ENCODE results near the gene ZNF385A.

ZNF385A gene

DNA sequence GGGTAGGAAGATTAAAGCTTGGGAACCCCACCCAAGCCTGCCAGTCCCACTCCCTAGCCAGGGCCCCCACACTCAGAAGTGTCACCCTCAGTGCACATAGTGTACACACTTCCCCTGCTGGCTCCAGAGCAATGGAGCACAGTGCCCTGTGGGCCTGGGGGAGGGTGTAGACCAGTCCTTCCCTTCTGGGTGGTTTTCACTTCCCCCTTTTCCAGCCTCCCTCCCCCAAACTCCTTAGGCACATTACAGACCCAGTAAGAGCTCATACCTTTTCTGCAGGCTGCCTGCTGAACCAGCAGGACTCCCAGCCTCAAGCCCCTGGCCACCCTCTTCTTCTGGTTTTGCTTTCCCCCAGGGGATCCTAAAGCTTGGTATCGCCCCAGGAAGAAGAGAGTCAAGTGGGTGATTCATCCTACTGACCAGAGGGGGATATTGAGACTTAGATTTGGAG, at the start of gene ZNF385A:
TSS of gene ZNF385A (minus strand) at position 143 of the 451 bp plus-strand sequence. CDS start 219 bp downstream, outside the sequence.
- H3K9me3 Mint-ChIP-seq = no peaks in the 10 kb centered on the region
- H3K4me1 Mint-ChIP-seq (ENCODE audit: low read depth) = peaks cover 32% of the 10 kb centered on the region
- no peaks in the 10 kb centered on the region for H3K27me3 Mint-ChIP-seq
- no peak within 1 kb of the TSS for H3K27ac Mint-ChIP-seq
- H3K4me3 Mint-ChIP-seq = no peak within 1 kb of the TSS
- H3K36me3 Mint-ChIP-seq (ENCODE audit: low read depth) = no peaks in the 10 kb centered on the region

DNA sequence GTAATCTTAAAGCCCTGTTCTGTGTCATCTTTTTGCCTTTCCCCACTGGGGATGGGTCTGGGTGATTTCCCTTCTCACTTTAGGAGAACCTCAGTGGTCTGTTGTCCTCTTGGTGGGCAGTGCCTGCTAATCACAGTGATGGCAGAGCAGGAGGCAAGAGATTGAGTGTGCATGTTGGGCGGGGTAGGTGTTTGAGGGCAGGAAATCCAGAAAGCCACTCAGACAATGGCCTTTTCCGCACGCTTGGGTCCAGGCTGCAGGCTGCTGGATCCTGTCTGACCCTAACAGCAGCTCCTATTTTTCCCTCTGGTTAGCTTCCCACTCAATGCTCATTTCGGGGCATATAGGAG, 48.3 kb upstream of the ZNF385A start:
- Mint-ChIP-seq H3K36me3 (ENCODE audit: low read depth) (no peaks in the 10 kb centered on the region), H3K27ac (no peak overlapping the region), H3K4me1 (ENCODE audit: low read depth) (peaks cover 34% of the 10 kb centered on the region), H3K9me3 (no peaks in the 10 kb centered on the region), H3K27me3 (no peaks in the 10 kb centered on the region), H3K4me3 (no peak overlapping the region)

DNA sequence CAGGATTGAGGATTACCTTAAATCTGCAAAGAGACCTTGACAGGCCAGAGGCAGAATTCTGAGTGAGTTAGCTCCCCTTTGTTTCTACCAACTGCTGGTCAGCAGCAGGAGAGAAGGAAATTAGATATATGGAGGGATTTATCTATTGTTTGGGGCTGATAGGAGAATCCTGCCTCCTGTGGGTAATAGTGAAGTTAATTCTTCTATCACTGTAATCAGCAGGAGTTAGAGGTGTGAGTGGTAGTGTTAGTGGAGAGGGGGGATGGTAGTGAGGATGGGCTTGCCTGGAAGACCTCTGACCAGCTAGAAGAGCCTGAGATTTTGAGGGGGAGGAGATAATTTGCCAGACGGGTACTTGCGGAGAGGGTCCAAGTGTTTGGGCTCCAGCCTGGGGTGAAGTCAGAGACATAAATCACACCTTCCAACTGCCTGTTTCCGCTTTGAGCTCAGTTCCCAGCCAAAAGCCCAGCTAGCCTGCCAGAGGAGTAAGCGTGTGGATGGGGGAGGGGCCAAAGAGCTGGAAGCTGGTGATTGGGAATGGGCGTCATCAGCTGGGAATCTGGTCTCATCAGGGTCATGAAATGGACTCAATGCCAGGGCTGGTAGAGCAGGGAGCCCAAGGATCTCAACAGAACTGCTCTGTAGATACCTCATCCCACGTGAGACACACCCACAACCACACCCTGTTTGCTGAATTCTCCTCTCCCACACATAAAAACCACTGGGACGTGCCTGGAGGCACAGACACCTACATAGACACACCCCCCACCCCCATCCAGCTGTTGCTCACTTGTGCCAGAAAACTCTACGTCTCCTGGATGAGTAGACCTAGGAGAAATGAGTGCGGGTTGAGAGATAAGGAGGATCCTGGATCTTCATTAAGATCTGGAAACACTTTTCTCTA, 47.6 kb upstream of the ZNF385A start:
- Mint-ChIP-seq H3K4me3 (no peak overlapping the region), H3K4me1 (ENCODE audit: low read depth) (peaks cover 34% of the 10 kb centered on the region), H3K9me3 (no peaks in the 10 kb centered on the region), H3K27me3 (no peaks in the 10 kb centered on the region), H3K36me3 (ENCODE audit: low read depth) (no peaks in the 10 kb centered on the region), H3K27ac (peak overlapping the region; percentile 7)

- Mint-ChIP-seq H3K4me3 (no peak overlapping the region), H3K9me3 (no peaks in the 10 kb centered on the region), H3K4me1 (ENCODE audit: low read depth) (peaks cover 34% of the 10 kb centered on the region), H3K27ac (no peak overlapping the region), H3K36me3 (ENCODE audit: low read depth) (no peaks in the 10 kb centered on the region), H3K27me3 (no peaks in the 10 kb centered on the region)
Measured at GRCh38 chr12:54430471-54431069, 46.0 kb upstream of the ZNF385A start.

DNA sequence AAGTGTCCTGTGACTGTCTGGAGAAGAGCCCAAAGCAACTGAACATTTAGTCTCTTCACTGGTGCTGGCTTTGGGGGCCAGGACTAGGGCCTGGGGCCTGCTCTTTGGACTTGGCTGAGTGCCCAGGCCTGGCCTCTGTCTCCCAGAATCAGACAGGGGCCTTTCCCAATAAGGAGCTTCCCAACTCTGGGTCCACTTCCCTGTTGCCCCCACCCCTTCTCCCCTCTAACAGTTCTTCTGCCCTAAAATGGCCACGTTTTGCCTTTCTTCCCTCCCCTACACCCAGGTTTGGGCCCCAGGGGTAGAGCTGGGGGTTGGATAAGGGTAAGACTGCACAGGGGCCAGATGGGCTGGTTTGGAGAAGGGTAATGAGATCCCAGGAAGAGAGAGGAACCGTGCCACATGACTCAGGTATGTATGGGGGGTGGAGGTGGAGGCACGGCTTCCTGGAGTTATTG, 44.5 kb upstream of the ZNF385A start:
- no peak overlapping the region for H3K4me3 Mint-ChIP-seq
- no peaks in the 10 kb centered on the region for H3K27me3 Mint-ChIP-seq
- H3K4me1 Mint-ChIP-seq (ENCODE audit: low read depth) = peaks cover 34% of the 10 kb centered on the region
- H3K9me3 Mint-ChIP-seq = no peaks in the 10 kb centered on the region
- H3K36me3 Mint-ChIP-seq (ENCODE audit: low read depth) = no peaks in the 10 kb centered on the region
- peak overlapping the region; percentile 50 for H3K27ac Mint-ChIP-seq

- H3K4me1 Mint-ChIP-seq (ENCODE audit: low read depth) = peaks cover 39% of the 10 kb centered on the region
- no peaks in the 10 kb centered on the region for H3K36me3 Mint-ChIP-seq (ENCODE audit: low read depth)
- no peak overlapping the region for H3K27ac Mint-ChIP-seq
- H3K27me3 Mint-ChIP-seq = no peaks in the 10 kb centered on the region
- no peaks in the 10 kb centered on the region for H3K9me3 Mint-ChIP-seq
- H3K4me3 Mint-ChIP-seq = no peak overlapping the region
Measured at GRCh38 chr12:54428050-54429013, 43.8 kb upstream of the ZNF385A start.

DNA sequence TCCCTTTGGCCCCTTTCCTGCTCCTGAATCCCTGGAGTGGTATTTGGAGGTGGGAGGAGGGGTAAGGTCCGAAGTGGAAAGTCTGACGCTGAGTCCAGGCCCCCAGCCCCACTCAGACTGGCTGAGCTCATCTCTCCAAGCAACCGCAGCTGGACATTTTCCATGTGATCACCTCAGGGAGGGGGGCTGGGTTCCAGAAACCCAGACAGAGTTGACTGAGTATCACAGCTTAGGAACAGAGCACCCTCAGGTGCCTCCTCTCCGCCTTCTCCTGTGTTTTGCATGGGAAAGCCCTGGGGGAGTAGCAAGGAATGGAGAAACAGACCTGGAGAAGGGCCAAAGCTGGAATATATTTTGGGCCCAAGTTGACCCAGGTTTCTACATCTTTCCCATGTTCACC, 42.6 kb upstream of the ZNF385A start:
- Mint-ChIP-seq H3K9me3 (no peaks in the 10 kb centered on the region), H3K27ac (no peak overlapping the region), H3K4me1 (ENCODE audit: low read depth) (peaks cover 33% of the 10 kb centered on the region), H3K27me3 (no peaks in the 10 kb centered on the region), H3K4me3 (no peak overlapping the region), H3K36me3 (ENCODE audit: low read depth) (no peaks in the 10 kb centered on the region)

- Mint-ChIP-seq H3K4me3 (no peak overlapping the region), H3K4me1 (ENCODE audit: low read depth) (peaks cover 28% of the 10 kb centered on the region), H3K27me3 (no peaks in the 10 kb centered on the region), H3K36me3 (ENCODE audit: low read depth) (no peaks in the 10 kb centered on the region), H3K27ac (no peak overlapping the region), H3K9me3 (no peaks in the 10 kb centered on the region)
Measured at GRCh38 chr12:54426690-54427089, 42.2 kb upstream of the ZNF385A start.

GRCh38 chr12:54425702-54426101, 41.2 kb upstream of the ZNF385A start:
- H3K27me3 Mint-ChIP-seq = no peaks in the 10 kb centered on the region
- H3K9me3 Mint-ChIP-seq = no peaks in the 10 kb centered on the region
- no peak overlapping the region for H3K27ac Mint-ChIP-seq
- peaks cover 28% of the 10 kb centered on the region for H3K4me1 Mint-ChIP-seq (ENCODE audit: low read depth)
- H3K4me3 Mint-ChIP-seq = no peak overlapping the region
- H3K36me3 Mint-ChIP-seq (ENCODE audit: low read depth) = no peaks in the 10 kb centered on the region

DNA sequence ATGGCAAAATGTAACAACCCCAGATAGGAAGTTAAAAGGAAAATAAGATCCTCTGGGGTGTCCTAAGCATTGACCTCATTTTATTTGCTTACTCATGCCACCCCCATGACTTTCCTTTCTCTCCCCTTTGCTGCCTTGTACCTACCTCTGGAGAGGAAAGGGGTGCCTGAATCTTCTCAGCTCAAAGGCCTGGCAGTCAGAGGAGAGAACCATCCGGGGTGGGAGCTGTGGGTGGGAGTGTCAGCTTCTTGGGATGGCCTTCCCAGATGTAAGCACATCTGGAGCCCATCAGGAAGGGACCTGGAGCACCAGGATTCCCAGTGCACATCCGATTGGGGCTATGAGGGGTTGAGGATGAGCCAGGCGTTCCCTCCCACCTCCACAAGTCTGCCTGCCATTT, 39.7 kb upstream of the ZNF385A start:
- Mint-ChIP-seq H3K27me3 (no peaks in the 10 kb centered on the region), H3K36me3 (ENCODE audit: low read depth) (no peaks in the 10 kb centered on the region), H3K9me3 (no peaks in the 10 kb centered on the region), H3K27ac (no peak overlapping the region), H3K4me3 (no peak overlapping the region), H3K4me1 (ENCODE audit: low read depth) (peaks cover 41% of the 10 kb centered on the region)

DNA sequence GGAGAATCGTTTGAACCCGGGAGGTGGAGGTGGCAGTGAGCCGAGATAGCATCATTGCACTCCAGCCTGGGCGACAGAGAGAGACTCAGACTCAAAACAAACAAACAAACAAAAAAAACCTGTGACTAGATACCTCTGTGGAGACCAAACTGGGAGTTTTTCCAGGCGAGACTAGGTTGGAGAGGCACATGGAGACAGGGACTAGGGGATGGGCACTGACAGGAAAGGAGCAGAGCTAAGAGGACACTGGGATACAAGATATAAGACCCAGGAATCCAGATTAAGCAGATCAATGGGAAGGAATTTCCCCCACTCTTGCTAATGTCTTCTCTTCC, 39.2 kb upstream of the ZNF385A start:
- Mint-ChIP-seq H3K9me3 (no peaks in the 10 kb centered on the region), H3K36me3 (ENCODE audit: low read depth) (no peaks in the 10 kb centered on the region), H3K4me3 (no peak overlapping the region), H3K27ac (peak overlapping the region; percentile 68), H3K27me3 (no peaks in the 10 kb centered on the region), H3K4me1 (ENCODE audit: low read depth) (peaks cover 37% of the 10 kb centered on the region)

- peaks cover 39% of the 10 kb centered on the region for H3K4me1 Mint-ChIP-seq (ENCODE audit: low read depth)
Measured at GRCh38 chr12:54421879-54422250, 37.3 kb upstream of the ZNF385A start.

DNA sequence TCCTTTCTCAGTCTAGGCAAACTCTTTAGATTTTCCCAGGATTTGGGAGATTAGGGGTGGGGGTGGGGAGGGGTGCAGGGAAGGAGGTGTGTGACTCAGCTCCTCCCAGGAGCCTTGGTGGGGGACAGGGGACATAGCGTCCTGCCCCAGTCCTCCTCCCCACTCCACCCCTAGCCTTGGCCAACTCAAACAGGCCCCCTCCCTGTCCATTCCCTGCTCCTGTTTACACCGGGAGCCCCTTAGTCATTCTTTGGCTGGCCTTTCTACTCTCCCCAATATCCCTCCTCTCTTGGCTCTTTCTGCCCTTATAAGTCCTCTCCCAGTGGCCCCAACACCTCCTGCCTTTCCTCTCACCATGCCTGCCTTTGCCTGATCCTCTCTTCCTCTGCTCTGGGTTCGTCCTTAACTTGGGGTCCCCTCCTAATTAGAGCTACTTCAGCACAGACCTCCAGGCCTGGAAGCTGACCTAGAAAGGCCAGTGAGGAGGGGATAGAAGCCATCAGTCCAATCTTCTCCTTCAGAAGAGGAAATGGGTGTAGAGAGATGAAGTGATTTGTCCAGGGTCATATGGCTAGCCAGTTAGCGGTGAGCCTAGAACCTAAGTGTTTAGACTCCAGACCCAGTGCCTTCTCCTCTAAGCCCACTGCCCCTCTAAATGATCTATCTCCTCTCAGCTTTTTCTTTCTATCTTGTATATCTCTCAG, 36.8 kb upstream of the ZNF385A start:
- H3K4me3 Mint-ChIP-seq = no peak overlapping the region

More at GRCh38 chr12:54421879-54422250, 37.3 kb upstream of the ZNF385A start:
- H3K27me3 Mint-ChIP-seq = no peaks in the 10 kb centered on the region
- no peaks in the 10 kb centered on the region for H3K36me3 Mint-ChIP-seq (ENCODE audit: low read depth)
- no peaks in the 10 kb centered on the region for H3K9me3 Mint-ChIP-seq
- H3K27ac Mint-ChIP-seq = no peak overlapping the region
- no peak overlapping the region for H3K4me3 Mint-ChIP-seq

GRCh38 chr12:54420766-54421144, 36.2 kb upstream of the ZNF385A start:
- no peaks in the 10 kb centered on the region for H3K27me3 Mint-ChIP-seq
- peaks cover 50% of the 10 kb centered on the region for H3K4me1 Mint-ChIP-seq (ENCODE audit: low read depth)
- peak overlapping the region; percentile 6 for H3K27ac Mint-ChIP-seq
- no peak overlapping the region for H3K4me3 Mint-ChIP-seq
- no peaks in the 10 kb centered on the region for H3K9me3 Mint-ChIP-seq
- H3K36me3 Mint-ChIP-seq (ENCODE audit: low read depth) = no peaks in the 10 kb centered on the region

More for the DNA sequence above, 36.8 kb upstream of the ZNF385A start:
- Mint-ChIP-seq H3K27ac (no peak overlapping the region), H3K9me3 (no peaks in the 10 kb centered on the region), H3K36me3 (ENCODE audit: low read depth) (no peaks in the 10 kb centered on the region), H3K27me3 (no peaks in the 10 kb centered on the region), H3K4me1 (ENCODE audit: low read depth) (peaks cover 45% of the 10 kb centered on the region)

Data from stimulated activated naive CD8-positive, alpha-beta T cell treated with anti-CD3 and anti-CD28 coated beads, Interleukin-15, Interleukin-2, amounts not matched to agents 100 ng/mL and 50 ng/mL, for 24 hours (primary cell).